Stimulated activated CD4-positive, alpha-beta T cell treated with anti-CD3 and anti-CD28 coated beads, Interleukin-1b, Interleukin-23, amount 100 ng/mL, for 24 hours (primary cell): ENCODE measurements around the gene COL4A1.

Experiments used
- DNase-seq, 4 experiments: peaks; one replicate each; pipeline ENCODE4 v3.0.0-alpha.2; 2020; ENCODE audit warnings: low read depth in 4 of 4, low spot score in 1 of 4

Gene COL4A1

GRCh38 chr13:110263404-110263803, 43.6 kb downstream of the COL4A1 start:
- DNase-seq: no peak

DNA sequence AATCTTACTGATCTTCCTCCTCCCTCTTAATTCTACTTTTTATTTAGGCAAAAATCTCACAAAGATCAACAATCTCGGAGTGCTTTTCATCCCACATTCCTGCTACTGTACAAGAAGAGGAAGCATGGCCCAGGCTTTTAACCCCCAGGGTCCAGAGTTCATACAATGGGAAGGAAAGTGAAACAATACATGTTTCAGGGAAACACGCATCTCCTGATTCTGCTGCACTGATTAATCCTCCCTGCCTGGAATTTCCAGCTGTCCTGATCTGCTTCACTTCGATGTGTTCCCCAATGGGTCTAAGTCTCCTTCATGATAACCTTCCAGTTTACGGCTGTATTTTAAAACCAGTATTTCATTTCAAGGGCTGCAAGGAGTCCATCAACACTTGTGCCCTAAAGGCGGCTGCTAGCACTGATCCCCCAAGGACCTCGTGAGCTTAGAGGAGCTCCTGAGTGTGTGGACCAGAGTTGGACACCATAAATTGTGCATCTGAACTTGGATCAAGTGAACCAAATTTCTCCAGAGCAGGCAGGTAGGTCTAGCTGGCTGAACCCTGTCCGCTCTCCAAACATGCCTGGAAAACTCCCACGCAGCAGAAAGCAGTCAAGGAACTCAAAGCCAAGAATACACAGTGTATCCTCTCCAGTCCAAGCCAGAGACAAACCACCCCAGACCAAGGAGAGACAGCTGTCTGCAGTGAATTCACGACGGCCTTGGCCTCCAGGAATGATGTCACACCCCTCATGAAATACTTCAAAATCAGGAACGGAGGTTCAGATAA, 44.3 kb downstream of the COL4A1 start:
- DNase-seq: no peak

DNA sequence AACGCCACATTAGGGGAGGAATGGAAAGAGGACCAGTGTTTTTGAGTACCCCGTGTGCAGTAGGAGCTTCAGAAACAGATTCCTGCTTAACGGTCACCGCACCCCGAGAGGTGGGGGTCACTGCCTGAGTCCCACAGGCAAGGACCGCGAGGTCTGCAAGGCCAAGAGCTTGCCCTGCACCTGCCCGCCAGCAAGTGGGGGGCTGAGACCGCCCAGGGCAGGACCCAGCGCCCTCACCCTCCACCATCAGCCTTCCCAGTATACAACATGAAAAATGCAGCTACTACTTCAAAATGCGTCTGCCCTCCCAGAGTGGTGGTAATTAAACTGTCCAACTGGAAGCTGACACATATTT, 44.9 kb downstream of the COL4A1 start:
- no peak for DNase-seq

GRCh38 chr13:110261166-110262081, 45.5 kb downstream of the COL4A1 start:
- no peak for DNase-seq

DNA sequence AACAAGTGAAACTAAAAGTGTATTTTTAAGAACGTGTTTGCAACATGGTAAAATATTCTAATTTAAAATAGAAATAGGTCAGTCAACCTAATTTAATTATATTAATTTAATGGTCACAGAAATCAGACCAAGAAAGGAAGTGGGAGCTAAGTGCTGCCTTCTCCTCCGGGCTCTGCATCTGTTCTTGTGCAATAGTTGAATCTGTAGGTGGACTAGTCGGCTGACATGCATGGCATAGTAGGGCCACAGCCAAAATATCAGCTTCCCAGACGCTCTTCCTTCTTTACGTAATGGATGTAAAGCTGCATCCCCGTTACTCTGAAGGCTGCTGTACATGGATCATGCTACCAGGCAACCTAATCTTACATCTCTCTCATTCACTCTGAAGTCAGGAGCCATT, 47.3 kb downstream of the COL4A1 start:
- DNase-seq: no peak

DNA sequence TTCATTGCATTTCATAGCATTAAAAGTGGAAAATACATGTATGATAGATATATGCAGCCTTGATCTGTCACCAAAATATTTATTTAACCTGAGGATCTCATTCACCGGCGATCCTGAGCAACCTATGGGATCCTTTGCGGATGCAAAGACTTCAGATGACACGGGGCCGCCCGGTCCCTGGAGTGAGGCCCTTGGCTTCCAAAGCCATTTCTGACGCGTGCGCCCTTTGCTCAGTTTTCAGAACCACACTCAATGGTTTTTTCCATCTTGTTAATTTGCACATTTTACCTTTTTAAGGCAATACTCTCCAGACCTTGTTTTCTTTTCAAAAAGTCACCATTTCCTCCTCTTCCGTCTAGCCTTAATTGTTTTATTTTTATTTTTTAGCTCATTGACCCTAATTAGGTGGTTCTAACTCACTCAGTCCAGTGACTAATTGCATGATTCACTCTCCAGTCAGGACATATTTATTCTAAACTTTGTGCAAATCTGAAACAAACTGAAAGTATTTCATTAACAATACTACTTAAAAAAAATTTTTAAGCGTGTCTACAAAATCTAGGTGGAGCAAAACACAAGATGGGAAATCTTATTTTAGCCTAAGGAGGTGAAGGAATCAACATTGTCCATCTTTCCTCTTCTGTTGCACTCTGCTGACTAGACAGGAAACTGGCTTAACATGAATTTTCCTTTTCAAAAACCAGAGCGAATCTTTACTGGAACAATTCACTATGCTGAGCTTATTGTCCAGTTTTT, 47.9 kb downstream of the COL4A1 start:
- DNase-seq: no peak

DNA sequence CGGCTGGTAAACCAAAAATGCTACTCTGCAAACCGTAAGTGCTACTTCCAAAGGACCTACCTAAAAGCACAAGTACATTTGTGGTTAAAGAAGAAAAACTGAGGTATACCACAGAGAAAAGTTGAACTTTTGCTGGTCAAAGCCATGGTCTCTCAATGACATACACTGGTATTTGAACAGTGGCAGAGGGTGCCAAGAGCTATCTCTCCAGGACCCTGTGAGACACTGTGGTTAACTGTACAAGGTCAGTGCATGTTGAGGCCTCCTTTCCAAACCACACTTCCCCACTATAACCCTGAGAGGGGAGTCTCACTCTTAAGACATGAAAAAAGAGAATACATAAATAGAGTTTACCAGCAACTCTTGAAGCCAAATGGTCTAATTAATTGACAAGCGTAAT, 49.5 kb downstream of the COL4A1 start:
- no peak for DNase-seq

- no peak for DNase-seq
Observed at GRCh38 chr13:110256126-110256905, 50.6 kb downstream of the COL4A1 start.

- DNase-seq: no peak
Observed at GRCh38 chr13:110254751-110255553, 52.0 kb downstream of the COL4A1 start.

- no peak for DNase-seq
Observed at GRCh38 chr13:110254151-110254679, 52.7 kb downstream of the COL4A1 start.

DNA sequence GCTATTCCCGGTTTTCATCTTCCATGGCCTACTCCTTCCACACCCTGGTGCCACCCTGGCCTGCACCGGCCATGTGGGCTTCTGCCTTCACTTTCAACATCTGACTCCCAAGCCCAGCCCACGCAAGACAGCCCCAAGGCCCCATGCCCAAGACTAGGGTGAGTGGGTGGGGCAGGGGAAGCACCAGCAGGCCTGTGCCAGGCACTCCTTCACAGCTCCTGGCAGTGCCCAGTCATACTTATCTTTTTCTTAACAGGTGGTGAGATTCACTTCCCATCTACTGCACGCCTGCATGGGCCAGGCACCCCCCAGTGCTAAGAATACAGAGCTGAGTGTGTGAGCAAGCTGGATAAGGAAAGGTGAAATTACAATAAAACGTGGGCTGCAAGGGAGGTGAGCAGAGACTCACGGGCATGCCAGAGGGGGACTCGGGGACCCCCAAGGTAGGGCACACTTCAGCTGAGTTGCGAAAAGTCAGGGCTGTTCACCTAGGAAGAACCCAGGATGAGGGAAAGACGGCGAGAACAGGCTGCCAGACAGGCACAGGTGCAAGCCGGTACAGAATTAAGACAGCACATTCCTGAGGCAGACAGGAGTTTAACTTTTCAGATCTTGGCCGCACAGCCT, 55.7 kb downstream of the COL4A1 start:
- no peak for DNase-seq

DNA sequence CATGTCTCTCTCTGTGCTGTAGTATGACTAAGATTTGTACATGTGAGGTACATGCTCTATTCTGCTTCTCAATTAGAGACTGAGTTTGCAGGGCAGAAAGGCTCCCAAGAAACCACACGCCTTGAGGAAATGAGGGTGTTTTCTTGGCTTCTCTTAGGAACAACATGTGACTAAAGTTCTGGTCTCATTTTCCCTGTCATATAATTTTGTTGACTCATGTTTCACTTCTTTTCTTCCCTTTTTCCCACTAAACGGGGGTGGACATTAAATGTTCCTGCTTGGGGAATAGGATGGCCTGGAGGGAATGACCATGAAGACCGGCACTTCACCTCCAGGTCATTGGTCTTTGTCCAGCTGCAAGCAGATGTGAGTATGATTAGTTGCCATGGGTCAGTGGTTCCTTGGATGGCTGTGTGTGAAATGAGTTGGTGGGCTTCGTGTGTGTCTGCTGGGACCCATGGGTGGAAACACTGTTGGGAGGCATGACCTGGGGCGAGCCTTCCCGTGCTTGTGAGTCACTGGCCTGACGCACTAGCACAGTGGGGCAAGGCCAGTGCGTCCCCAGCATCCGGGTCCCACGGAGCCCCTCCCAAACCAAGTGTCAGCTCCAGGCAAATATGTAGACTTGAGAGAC, 56.6 kb downstream of the COL4A1 start:
- no peak for DNase-seq

GRCh38 chr13:110249326-110249725, 57.6 kb downstream of the COL4A1 start:
- no peak for DNase-seq

DNA sequence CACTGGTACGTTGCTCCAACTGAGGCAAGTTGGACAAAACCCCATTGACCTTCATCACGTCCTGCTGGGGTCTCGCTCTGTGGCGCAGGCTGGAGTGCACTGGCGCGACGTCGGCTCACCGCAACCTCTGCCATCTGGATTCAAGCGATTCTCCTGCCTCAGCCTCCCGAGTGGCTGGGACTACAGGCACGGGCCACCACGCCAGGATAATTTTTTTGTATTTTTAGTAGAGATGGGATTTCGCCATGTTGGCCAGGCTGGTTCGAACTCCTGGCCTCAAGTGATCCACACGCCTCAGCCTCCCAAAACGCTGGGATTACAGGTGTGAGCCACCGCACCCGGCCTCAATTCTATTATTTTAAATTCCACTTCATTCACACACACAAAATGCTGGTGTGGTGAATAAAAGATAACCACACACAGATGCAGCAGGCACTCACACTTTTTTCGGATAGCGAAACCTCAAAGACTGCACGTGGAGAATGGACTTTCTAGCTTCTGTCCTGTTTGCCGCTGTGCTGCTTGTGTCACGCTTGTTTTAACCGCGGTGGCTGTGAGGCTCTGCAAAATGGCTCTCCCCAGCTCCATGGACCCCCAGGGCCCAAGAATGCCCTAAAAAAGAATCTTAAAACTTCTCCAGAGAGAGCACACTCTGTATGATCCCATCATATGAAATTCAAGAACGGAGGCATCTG, 58.4 kb downstream of the COL4A1 start:
- no peak for DNase-seq

GRCh38 chr13:110246530-110246929, 60.4 kb downstream of the COL4A1 start:
- DNase-seq: no peak

DNA sequence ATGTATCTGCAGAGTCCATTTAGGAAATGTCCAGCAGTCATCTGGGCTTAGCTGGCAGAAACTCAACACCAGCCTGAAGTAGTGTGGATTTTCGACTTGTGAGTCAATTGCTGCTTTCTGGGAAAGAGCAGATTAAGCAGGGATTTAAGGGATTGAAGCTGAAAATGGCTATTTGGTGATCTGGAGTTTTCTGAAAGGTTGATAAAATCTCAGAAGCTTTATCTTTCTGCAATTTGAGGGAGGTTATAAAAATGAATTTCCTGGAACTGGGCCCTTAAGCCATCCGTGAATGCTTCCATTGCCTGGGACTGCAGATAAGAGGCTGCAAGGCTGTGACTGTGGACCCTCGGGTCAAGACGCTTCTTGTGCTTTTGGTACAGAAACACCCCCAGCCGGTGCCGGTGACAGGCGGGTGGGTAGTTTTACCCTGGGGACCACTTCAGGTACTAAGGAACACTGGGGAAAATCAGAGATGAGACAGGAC, 61.5 kb downstream of the COL4A1 start:
- DNase-seq: no peak

- no peak for DNase-seq
Observed at GRCh38 chr13:110244976-110245375, 62.0 kb downstream of the COL4A1 start.
